HepG2 (cell line): ENCODE measurements around the gene KLF7. TPM values are rescaled to one million over a fixed set of nuclear protein-coding genes. Genes with fewer than 3 reads are reported as not detected.

Source experiments
- ATAC-seq: fragments of 200-7000 bp; cut with Tn5 transposase; 3 replicates; pipeline ENCODE4 v1.9.1; 2020; ENCODE audit warnings: mild to moderate bottlenecking, moderate library complexity
- BruUV-seq: library from RNA; stranded (reverse); fragments of 400-500 nt; replicated peaks from 2 replicates; lab custom pipeline; 2021; lab: Mats Ljungman, UMichigan
- CTCF ChIA-PET: fragments of 300-600 bp; formaldehyde crosslinking; extraction: SDS; loops from one replicate; lab custom pipeline; 2021; ENCODE audit warnings: low total read pairs, inconsistent platforms, low intra/inter-chr PET ratio; lab: Yijun Ruan, JAX
- POLR2A ChIA-PET: fragments of 350-600 bp; sonication (Branson Sonifier 250); formaldehyde crosslinking; loops from one replicate; lab custom pipeline; 2020; ENCODE audit warnings: antibody characterized with exemption, inconsistent platforms; lab: Yijun Ruan, JAX
- DNase-seq: peaks from one replicate; pipeline ENCODE4 v3.0.0-alpha.2; 2015; ENCODE audit warnings: low spot score
- FAIRE-seq: peaks from 3 replicates; lab custom pipeline; 2011; peaks lifted over from hg19 to GRCh38; lab: Jason Lieb, UNC
- H2AFZ ChIP-seq: one replicate; pipeline ENCODE4 v1.6.1; 2011; ENCODE audit warnings: low read length, inconsistent platforms
- H3K27ac ChIP-seq: fragments of 300-600 bp; 3 replicates; pipeline ENCODE4 v1.8.0; 2011; ENCODE audit warnings: mixed run types, mild to moderate bottlenecking, mixed read lengths, low read length, inconsistent platforms; ENCODE audit not compliant: insufficient read depth; ENCODE audit errors: extremely low read length
- H3K27me3 ChIP-seq, 2 experiments: fragments of 200-600 bp in 1 of 2; 2 replicates in 1 of 2; 3 replicates in 1 of 2; pipeline versions ENCODE4 v1.6.0 to v1.8.0; 2011; ENCODE audit warnings: low read length in 2 of 2, mild to moderate bottlenecking in 2 of 2, moderate library complexity in 2 of 2, inconsistent platforms in 1 of 2; ENCODE audit not compliant: insufficient read depth in 2 of 2, control insufficient read depth in 1 of 2
- H3K36me3 ChIP-seq, 2 experiments: fragments of 200-600 bp in 1 of 2; replicated peaks in 1 of 2; 2 replicates in 1 of 2; 3 replicates in 1 of 2; pipeline versions ENCODE4 v1.5.1 to v1.8.0; 2011; ENCODE audit warnings: low read length in 2 of 2, inconsistent platforms in 1 of 2; ENCODE audit not compliant: insufficient read depth in 2 of 2, control insufficient read depth in 1 of 2
- H3K4me1 ChIP-seq: 2 replicates; pipeline ENCODE4 v1.5.1; 2012; ENCODE audit warnings: low read length, inconsistent platforms; ENCODE audit not compliant: insufficient read depth
- H3K4me2 ChIP-seq: 2 replicates; pipeline ENCODE4 v1.6.0; 2011; ENCODE audit warnings: low read depth, low read length, inconsistent platforms
- H3K4me3 ChIP-seq, 3 experiments: fragments of 200-600 bp in 1 of 3; sonication (generic), shearing (Covaris generic) in 1 of 3; replicated peaks in 1 of 3; 2 replicates each; pipeline ENCODE4 v1.5.1; 2011 to 2016; ENCODE audit warnings: low read length in 3 of 3, inconsistent platforms in 2 of 3, low read depth in 2 of 3, mild to moderate bottlenecking in 2 of 3, control low read depth in 1 of 3, mixed read lengths in 1 of 3; ENCODE audit not compliant: insufficient read depth in 1 of 3
- H3K79me2 ChIP-seq: one replicate; pipeline ENCODE4 v1.6.1; 2011; ENCODE audit warnings: low read length, inconsistent platforms; ENCODE audit not compliant: insufficient read depth
- H3K9ac ChIP-seq: 2 replicates; pipeline ENCODE4 v1.6.0; 2011; ENCODE audit warnings: mild to moderate bottlenecking, low read depth, low read length, inconsistent platforms; ENCODE audit not compliant: insufficient read depth
- H3K9me3 ChIP-seq: 2 replicates; pipeline ENCODE4 v1.5.1; 2012; ENCODE audit warnings: mild to moderate bottlenecking, low read length
- H4K20me1 ChIP-seq: 2 replicates; pipeline ENCODE4 v1.6.0; 2011; ENCODE audit warnings: inconsistent platforms, mild to moderate bottlenecking, low read length, moderate library complexity; ENCODE audit not compliant: insufficient read depth
- GZF1 ChIP-seq: sonication (generic); formaldehyde crosslinking; IDR thresholded peaks from 2 replicates; pipeline ENCODE4 v1.5.1; 2020; ENCODE audit warnings: mild to moderate bottlenecking, missing genetic modification reagents
- SSRP1 ChIP-seq: IDR thresholded peaks from 2 replicates; pipeline ENCODE4 v1.6.1; 2016; ENCODE audit warnings: control low read depth
- ZNF674 ChIP-seq: sonication (generic); formaldehyde crosslinking; IDR thresholded peaks from 2 replicates; pipeline ENCODE4 v1.5.0; 2020; ENCODE audit warnings: low read depth, mild to moderate bottlenecking, missing genetic modification reagents
- WGBS: methylation state at CpG from one replicate; pipeline ENCODE4 v1.1.6; 2017; ENCODE audit warnings: low lambda C conversion rate; 5-methylcytosine and 5-hydroxymethylcytosine counted together
- in situ Hi-C: cut with HindIII; loops from 2 replicates; pipeline ENCODE4 v1.10.0; 2017; ENCODE audit warnings: low pct_unique_long_range_greater_than_20kb; ENCODE audit not compliant: extremely low pct_ligation_motif_present
- intact Hi-C: fragments of 100-400 bp; cut with micrococcal nuclease; formaldehyde crosslinking; loops from one replicate; pipeline ENCODE4 v1.10.0; 2022; ENCODE audit not compliant: unreplicated experiment
- polyA plus RNA-seq, 8 experiments: library from polyadenylated mRNA; depleted of rRNA in 3 of 8; stranded (reverse) in 7 of 8; unstranded in 1 of 8; fragments of >200 nt; fragmentation: Illumina TruSeq in 4 of 8; extraction: Trizol in 4 of 8; gene quantifications; 2 replicates each; pipeline versions ENCODE4 v1.2.1 to v1.2.3, GENCODE V29; 2011 to 2016; ENCODE audit warnings: low read depth in 4 of 8, missing spikeins in 1 of 8, mixed read lengths in 1 of 8; ENCODE audit not compliant: insufficient read depth in 1 of 8
- total RNA-seq, 5 experiments: library from RNA; depleted of rRNA; stranded (reverse); fragments of >200 nt; fragmentation: Illumina TruSeq; extraction: Trizol; gene quantifications; 2 replicates each; pipeline ENCODE4 v1.2.3, GENCODE V29; 2016; ENCODE audit warnings: low read depth in 1 of 5
- TF ChIP-seq, protein P1 (sequence below), 2 experiments: sonication (generic) in 1 of 2; formaldehyde crosslinking in 1 of 2; IDR thresholded peaks; 2 replicates each; pipeline versions ENCODE4 v1.6.1 to v1.9.0; 2014 to 2022; ENCODE audit warnings: antibody characterized with exemption in 1 of 2, borderline replicate concordance in 1 of 2, inconsistent platforms in 1 of 2, low read depth in 1 of 2, missing genetic modification reagents in 1 of 2

Gene KLF7
- total and polyA plus RNA-seq, 2 of the 13 experiments (the other 11 are each of a cell fraction or from before 2014, with no cell fraction given), result 2.6 to 5.4 TPM

DNA sequence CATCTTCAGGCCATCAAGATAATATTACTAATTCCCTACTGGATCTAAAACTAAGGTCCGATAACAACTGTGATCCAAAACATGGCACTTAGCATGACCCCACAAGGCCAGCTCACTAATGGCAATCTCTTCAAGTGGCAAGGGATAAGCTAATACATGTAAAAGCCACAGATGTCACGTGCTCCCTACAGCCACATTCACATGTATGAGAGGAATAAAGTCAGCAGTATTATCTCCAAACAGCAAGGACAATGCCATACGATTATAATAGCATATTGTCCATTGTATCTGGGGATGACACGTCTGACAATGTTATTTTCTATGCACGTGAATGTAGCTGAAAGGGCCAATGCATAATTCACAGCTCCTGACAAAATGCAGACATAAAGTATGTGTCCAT lies 56.0 kb downstream of the KLF7 start:
- H4K20me1 ChIP-seq, result no peaks in the 10 kb centered on the region
- no peak overlapping the region for H3K9ac ChIP-seq
- no peaks in the 10 kb centered on the region; the same call in 1 of the 2 replicates for H3K4me1 ChIP-seq
- no TSS peak for BruUV-seq
- no peak for DNase-seq
- no peak overlapping the region for H3K4me2 ChIP-seq
- intact Hi-C loops, result no loop called here
- ChIA-PET POLR2A (no interaction called here), CTCF (no interaction called here)
- H2AFZ ChIP-seq, result no peak overlapping the region
- H3K4me3 ChIP-seq, result no peak overlapping the region
- no peaks in the 10 kb centered on the region; a peak in 1 of 5 replicates for H3K36me3 ChIP-seq
- no peaks in the 10 kb centered on the region for H3K27me3 ChIP-seq
- no peaks in the 10 kb centered on the region for H3K9me3 ChIP-seq
- TF ChIP-seq, protein P1, sequence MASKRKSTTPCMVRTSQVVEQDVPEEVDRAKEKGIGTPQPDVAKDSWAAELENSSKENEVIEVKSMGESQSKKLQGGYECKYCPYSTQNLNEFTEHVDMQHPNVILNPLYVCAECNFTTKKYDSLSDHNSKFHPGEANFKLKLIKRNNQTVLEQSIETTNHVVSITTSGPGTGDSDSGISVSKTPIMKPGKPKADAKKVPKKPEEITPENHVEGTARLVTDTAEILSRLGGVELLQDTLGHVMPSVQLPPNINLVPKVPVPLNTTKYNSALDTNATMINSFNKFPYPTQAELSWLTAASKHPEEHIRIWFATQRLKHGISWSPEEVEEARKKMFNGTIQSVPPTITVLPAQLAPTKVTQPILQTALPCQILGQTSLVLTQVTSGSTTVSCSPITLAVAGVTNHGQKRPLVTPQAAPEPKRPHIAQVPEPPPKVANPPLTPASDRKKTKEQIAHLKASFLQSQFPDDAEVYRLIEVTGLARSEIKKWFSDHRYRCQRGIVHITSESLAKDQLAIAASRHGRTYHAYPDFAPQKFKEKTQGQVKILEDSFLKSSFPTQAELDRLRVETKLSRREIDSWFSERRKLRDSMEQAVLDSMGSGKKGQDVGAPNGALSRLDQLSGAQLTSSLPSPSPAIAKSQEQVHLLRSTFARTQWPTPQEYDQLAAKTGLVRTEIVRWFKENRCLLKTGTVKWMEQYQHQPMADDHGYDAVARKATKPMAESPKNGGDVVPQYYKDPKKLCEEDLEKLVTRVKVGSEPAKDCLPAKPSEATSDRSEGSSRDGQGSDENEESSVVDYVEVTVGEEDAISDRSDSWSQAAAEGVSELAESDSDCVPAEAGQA (IDR thresholded peaks at IDR 0.05; ENCODE audit: low read depth), result no peak
- TF ChIP-seq, protein P1 (CRISPR knock-in tag; IDR thresholded peaks at IDR 0.05; ENCODE audit: borderline replicate concordance), result no peak
- TF ChIP-seq ZNF674 (CRISPR knock-in tag) (no peak), GZF1 (CRISPR knock-in tag) (no peak), SSRP1 (CRISPR knock-in tag) (no peak)
- no peak for FAIRE-seq
- H3K27ac ChIP-seq, result no peak overlapping the region
- ATAC-seq, result no peak
- WGBS, result 85% methylated on average over 5 of the region's 5 CpGs
- in situ Hi-C loops, result no loop called here
- no peaks in the 10 kb centered on the region for H3K79me2 ChIP-seq
